Activated CD8-positive, alpha-beta memory T cell treated with anti-CD3 and anti-CD28 coated beads for 4 hours (primary cell): ENCODE data around the gene SYT1.

Source experiments
- DNase-seq, 2 donors: peaks; one replicate each; pipeline ENCODE4 v3.0.0-alpha.2; 2020; ENCODE audit warnings: low read depth in 2 of 2

SYT1 gene

DNA sequence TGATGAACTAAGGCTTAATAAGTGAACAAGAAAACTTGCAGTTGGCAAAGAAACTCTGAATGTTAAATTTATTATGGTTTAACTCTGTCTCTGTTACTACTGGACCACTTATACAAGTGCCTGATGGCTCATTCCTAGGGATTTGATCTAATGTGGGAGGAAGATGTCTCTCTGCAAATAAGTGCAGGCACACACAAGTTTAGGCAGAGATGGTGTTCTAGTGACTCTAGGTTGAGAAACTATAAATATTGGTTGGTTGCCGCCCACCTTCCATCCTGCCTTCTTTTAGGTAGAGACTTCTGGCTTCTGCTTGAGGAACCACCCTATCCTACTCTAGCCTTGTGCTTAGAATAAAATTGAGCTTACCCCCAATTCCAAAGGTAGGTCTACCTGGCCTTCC, 570.0 kb downstream of the SYT1 start:
- DNase-seq: no peak

DNA sequence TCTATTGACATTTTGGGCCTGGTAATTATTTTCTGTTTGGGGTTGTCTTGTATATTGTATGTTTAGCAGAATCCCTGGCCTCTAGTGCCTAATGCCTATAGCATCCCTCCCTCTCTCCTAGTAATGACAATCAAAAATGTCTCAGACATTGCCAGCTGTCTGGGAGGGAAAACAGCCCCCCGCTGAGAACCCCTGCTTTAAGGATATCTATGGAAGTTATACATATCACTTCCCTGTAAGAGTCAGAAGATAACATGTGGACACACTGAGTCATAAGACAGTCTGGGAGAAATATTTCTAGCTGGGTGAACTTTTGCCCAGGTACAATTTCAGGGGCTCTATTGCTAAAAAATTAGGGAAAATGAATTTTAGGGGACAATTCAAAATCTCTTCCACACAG, 571.2 kb downstream of the SYT1 start:
- no peak for DNase-seq

DNA sequence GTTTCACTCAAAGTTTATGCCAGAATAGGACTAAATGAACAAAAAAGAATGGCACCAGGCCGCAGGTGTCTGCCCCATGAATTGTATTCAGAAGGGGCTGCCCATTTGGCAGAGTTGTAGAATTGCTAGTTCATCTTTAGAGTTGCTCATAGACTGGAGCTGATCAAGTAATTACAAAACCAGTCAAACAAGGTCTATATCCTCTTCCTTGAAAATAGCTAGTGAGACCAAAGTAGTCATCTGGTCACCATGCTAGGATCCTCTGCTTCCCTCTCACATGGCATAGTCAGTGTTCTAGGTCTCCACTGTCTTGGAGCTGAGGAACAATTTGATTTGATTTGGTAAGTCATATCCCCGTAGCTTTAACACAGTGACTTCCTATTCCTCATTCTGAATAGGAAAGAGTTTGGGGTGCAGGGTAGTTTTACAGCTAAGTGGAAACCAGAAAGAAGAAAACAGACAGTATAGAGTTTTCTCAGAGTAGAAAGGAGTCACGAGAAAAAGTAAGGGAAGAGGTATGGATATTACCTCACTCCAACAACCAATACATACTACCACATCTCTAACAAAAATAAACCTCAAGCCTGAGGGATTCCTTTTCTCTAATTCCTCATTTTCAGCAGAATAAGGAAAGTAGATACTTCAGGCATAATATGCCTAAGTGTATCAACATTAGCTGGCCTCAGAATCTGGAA, 574.1 kb downstream of the SYT1 start:
- no peak for DNase-seq

DNA sequence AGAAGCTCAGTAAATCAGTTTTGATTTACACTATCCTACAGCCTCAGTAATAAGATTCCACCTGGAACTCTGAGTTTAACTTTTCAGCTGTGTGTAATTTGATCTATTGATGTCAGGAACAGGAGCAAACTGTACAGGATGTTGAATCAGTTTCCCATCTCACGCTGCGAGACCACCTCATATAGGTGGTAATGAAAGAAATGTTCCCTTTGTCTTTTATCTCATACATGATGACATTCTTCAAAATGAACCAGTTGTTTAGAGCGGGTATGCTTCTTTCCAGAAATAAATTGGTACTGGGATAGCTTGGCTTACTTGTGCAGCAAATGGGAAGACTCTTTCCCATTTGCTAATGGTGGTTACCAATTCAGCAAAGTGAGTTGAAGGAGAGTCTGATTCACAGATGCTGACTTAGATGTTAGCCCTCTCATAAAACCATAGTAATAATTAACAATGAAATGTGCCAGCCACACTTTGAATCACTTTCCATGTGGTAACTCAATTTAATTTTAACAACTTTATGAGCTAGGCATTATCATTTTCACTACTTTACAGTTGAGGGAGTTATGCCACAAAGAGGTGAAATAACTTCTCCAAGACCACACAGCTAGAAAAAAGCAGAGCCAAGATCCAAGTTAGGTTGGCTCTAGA, 574.7 kb downstream of the SYT1 start:
- no peak for DNase-seq

DNA sequence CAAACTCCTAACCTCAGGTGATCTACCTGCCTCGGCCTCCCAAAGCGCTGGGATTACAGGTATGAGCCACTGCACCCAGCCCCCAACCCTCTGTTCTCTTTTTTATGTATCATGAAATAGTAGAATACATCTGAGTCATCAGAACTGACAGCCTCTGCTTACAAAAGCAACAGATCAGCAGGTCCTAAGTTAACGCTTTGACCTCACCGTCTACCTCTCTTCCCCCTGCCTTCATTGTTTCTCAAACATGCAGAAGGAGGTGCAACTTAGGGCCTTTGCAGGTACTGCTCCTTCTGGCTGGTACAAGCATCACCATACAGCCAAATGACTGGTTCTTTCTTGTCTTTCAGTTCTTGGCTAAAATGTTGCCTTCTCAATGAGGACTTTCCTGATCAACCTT, 577.0 kb downstream of the SYT1 start:
- DNase-seq: no peak

DNA sequence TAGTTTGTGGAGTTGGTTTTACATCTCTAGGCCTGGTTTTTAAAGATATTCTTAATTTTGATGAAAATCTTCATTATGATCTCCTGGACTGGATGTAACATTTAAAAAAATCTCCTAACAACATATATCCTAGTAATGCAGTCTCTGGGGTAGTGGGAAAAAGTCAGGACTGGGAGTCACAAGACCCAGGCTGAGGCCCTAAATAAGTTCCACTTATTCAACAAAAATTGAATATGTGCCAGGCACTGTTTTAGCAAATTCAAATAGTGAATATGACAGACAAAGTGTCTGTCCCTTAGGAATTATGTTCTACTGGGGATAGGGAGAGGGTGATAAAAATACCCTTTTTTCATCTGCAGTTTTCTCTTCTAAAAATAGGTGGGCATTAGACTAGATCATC, 577.8 kb downstream of the SYT1 start:
- DNase-seq: no peak

DNA sequence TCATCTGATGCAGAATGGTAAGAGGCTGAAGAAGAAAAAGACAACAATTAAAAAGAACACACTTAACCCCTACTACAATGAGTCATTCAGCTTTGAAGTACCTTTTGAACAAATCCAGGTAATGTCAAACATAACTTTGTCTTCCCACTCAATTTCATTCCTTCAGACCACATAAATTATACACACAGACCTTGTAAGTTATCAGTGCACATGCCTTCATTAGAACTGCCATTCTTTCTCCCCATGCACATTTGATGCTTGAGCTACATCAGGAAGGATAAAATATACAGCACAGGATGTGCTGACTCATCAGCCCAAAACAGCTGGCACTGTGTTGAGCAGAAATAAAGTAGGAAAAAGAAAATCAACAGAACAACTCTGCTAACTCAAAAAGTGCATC, 579.5 kb downstream of the SYT1 start:
- DNase-seq: no peak

DNA sequence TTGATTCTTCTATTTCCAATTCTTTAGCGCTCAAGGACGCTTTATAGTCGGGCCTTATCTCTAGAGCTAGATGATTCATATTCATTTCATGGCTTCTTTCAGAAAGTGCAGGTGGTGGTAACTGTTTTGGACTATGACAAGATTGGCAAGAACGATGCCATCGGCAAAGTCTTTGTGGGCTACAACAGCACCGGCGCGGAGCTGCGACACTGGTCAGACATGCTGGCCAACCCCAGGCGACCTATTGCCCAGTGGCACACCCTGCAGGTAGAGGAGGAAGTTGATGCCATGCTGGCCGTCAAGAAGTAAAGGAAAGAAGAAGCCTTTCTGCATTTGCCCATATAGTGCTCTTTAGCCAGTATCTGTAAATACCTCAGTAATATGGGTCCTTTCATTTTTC, 584.2 kb downstream of the SYT1 start:
- DNase-seq: no peak

DNA sequence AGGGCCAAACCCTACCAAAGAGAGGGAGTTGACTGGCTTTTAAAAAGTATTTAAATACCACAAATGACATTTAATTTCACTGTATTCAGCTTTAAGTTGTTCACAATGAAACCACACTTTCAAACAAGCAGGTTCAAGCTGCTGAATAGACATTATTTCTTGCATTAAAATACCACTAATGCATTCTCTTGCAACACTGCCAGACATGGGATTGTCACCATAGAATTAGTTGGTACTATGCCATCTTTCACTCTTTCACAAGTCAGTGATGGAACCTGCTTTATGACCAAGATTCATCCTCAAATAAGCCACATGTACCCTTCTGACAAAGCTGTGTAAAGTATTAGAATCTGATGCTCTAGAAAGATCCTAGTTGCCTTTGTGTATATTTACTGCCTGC, 586.8 kb downstream of the SYT1 start:
- DNase-seq: no peak

DNA sequence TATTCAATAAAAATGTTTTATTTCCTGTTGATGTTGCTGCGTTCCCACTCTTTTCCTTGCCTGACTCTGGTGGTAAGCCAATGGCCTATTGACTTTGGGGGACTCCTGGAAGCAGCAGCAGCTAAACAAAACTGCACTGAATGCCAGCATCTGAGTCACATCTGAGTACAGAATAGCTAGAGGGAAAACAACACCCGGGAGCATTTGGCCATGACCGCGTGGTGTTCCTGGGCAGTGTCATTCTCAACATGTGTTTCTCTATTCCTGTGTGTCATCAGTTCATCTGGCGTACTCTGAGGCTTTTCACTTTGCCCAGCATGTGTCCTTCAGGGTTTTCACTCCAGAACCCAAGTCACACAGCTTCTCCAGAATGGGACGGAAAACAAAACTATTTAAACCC, 587.4 kb downstream of the SYT1 start:
- DNase-seq: no peak

DNA sequence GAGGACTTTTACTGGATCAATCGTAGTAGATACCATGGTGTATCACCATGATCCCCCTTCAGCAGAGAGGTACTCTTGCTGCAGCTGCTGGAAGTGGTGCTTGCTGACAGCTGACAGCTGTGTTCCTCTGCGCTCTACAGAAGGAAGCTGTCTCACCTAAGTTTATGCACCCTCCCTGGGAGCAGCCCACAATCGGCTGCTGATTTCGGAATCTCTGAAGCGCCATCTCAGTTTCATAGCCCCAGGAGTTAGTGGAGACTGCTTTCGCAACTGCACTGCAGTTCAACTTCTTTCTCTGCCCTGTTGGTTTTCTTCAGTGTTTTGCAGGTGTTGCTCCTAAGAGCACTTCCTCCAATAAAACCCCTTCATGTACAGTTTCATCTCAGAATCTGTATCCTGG, 588.3 kb downstream of the SYT1 start:
- no peak for DNase-seq

DNA sequence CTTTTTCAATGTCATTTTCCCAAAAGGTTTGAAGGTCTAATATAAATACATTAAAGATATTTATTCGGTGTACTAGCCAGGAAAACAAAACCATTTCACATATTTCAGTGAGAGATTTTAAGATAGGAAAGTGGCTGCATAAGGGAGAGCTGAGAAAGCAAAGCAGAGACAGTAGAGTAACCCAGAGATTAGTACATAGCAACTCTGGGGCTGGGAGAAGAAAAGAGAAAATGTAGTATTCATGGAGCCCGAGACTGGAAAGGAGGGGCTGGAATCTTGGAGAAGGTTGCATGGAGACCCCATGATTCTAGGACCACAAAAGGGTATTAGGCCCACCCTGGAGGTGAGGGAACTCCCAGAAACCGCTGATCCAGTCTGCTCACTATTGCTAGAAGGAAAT, 589.2 kb downstream of the SYT1 start:
- DNase-seq: no peak

DNA sequence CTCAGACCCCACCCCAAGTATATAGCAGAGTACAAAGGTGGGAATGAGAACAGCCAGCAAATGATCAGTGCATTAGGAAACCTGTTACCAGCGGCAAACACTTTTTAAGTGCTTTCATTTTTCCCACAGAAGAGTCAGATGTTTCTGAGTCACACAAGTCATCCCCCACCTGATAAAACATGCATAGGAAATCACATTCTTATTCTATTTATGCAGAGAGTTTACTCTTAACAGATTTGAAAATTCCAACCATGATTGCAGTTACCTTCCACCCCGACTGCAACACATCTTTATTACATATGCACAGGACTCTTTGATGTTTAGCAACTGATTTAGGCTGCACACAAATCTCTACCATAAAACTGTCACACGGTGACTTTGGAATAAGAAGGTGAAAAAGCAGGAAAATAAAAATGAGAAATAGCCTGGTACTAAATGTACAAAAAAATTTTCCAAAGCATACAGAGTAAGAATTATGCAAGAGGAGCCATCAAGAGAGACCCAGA, 589.8 kb downstream of the SYT1 start:
- no peak for DNase-seq

DNA sequence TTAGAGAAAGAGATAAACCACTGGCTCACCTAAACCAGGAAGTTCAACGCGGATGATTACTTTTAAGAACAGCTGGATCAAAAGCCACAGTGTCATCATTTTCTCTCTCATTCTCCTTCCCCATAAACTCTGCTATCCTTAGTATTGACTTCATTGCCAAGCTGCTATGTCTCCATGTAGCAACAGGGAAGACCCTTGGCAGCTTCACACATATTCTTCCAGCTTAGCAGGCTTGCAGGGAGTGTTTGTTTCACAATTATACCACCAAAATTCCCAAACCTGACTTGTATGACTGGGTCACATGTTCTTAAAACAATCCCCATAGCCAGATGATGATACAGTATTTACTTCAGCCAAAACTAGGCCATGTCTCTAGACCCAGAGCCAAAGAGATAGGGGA, 590.7 kb downstream of the SYT1 start:
- no peak for DNase-seq

DNA sequence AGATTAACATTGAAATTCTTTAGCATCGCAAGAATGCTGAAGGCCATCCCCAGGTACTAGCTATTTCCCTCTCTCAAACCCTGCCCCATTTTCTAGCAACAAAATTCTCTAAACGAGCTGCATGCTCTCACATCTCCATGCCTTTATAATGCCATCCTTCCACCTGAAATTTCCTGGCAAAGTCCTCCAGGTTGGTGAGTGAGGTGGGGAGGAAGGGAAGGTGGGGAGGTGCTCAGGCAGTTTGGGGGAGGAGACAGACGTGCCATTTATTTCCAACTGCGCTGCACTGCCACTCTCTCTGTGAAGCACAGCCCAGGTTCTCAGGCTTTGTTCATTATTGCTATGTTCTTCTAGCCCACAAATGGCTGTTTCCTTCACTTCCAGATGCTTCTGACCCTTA, 617.7 kb downstream of the SYT1 start:
- DNase-seq: no peak

DNA sequence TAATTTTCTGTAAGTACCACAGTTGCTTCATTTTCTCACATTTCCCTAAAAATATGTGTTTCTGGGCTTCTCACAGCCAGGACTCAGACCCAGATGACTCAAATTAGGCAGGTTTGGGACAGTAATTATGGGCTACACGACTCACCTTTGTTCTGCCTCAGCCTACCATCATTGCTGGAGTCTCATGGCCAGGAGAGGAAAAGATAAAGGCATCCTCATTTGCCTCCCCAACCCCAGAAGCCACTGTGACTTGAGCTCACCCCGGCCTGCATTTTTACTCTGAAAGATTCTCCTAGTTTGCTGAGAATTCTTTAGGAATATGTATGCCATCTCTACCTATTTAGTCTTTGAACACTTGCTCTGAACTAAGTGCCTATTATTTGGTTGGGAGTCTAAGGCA, 618.3 kb downstream of the SYT1 start:
- no peak for DNase-seq

DNA sequence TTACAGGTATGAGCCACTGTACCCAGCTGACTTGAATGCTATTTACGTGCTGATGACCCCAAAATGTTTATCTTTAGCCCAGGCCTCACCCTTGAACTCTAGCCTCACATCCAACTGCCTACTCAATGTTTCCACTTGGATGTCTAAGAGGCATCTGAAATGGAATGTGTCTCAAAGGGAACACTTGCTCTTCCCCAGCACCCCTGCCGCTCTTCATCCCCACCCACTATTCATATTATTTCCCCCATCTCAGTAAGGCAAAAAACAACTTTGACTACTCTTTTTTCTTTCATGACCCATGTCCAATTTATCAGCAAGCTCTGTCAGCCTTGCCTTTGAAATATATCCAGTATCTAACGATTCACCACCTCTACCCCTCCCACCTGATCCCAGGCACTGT, 621.6 kb downstream of the SYT1 start:
- no peak for DNase-seq

DNA sequence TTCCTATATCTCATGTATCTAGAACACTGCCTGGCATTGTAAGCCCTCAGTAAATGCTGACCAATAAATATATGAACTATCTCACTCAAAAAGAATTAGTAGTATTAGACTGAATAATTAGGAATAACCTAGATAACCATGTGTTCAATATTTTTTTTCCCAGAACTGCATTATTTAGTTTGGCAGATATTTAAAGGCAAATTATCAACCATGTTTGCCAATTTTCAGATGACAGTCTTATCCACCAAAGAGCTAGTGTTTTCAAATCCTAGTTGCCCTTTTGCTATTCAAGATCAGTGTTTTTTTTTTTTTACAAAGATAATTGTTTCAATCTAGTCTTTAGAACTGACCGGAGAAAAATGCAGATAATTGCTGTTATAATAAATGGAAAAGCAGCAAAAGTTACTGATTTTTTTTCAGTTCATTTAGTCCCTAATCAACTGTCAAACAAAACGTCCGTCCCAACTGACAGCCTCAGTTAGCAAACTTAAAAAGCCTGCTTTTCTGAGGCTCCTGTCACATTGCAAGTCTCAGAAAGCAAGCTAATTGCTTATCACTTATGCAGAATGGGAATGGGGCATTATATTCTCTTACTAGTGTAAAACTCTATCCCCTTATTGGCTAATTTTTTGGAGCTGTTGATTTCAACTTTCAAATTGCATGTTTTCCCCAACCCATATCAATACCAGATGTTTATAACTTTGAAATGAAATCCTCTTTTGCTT, 623.0 kb downstream of the SYT1 start:
- DNase-seq: no peak
